GM21526 (cell line): Measurements from ENCODE around the gene OR52D1.

Source experiments
- ATAC-seq: cut with Tn5 transposase; IDR thresholded peaks from one replicate; pipeline ENCODE4 v1.9.1; 2021; ENCODE audit warnings: moderate library complexity; ENCODE audit not compliant: unreplicated experiment, low FRiP score

The OR52D1 gene

GRCh38 chr11:5508605-5509004 is 20.1 kb downstream of the OR52D1 start:
- no peak for ATAC-seq

- ATAC-seq: no peak
Measured at GRCh38 chr11:5509803-5510202, 21.3 kb downstream of the OR52D1 start, which contains the start of gene UBQLN3. Gene UBQLN3, minus strand, starts transcription at chr11:5509957. Its CDS starts 399 bp downstream, at chr11:5509558.

GRCh38 chr11:5514841-5515240 is 26.4 kb downstream of the OR52D1 start:
- ATAC-seq: no peak

- no peak for ATAC-seq
Measured at GRCh38 chr11:5516599-5516998, 28.1 kb downstream of the OR52D1 start, which contains the start of gene UBQLNL. Gene UBQLNL, minus strand, starts transcription at chr11:5516699. Its CDS starts 258 bp downstream, at chr11:5516441.

- no peak for ATAC-seq
Measured at GRCh38 chr11:5521540-5521939, 33.1 kb downstream of the OR52D1 start.

- no peak for ATAC-seq
Measured at GRCh38 chr11:5522308-5522707, 33.8 kb downstream of the OR52D1 start.

- ATAC-seq: no peak
Measured at GRCh38 chr11:5524756-5525155, 36.3 kb downstream of the OR52D1 start.

- no peak for ATAC-seq
Measured at GRCh38 chr11:5527716-5528115, 39.2 kb downstream of the OR52D1 start.

GRCh38 chr11:5528495-5528894 is 40.0 kb downstream of the OR52D1 start:
- ATAC-seq: no peak

GRCh38 chr11:5531053-5531831 is 42.8 kb downstream of the OR52D1 start:
- no peak for ATAC-seq

GRCh38 chr11:5534046-5534445 is 45.6 kb downstream of the OR52D1 start:
- ATAC-seq: no peak

GRCh38 chr11:5536482-5536881 is 48.0 kb downstream of the OR52D1 start:
- ATAC-seq: no peak
